Bronchial epithelial cell (primary cell): Measurements from ENCODE around the gene STYX. TPM values are rescaled to one million over a fixed set of nuclear protein-coding genes. Genes with fewer than 3 reads are reported as not detected.
"Not testable (repeated sequence)": the region's sequence is repeated elsewhere in the genome, so short reads cannot be mapped to it uniquely, and the experiment has no call there.

Experiments
- DNase-seq: peaks from one replicate; pipeline ENCODE4 v3.0.0-alpha.2; 2010; ENCODE audit warnings: low read depth
- FAIRE-seq: peaks from 2 replicates; lab custom pipeline; 2011; peaks lifted over from hg19 to GRCh38; lab: Jason Lieb, UNC
- H3K27me3 ChIP-seq: 2 replicates; pipeline ENCODE4 v1.5.1; 2011; ENCODE audit warnings: low read length; ENCODE audit not compliant: control insufficient read depth, insufficient read depth
- H3K36me3 ChIP-seq: 2 replicates; pipeline ENCODE4 v1.5.1; 2011; ENCODE audit warnings: low read length; ENCODE audit not compliant: control insufficient read depth, insufficient read depth
- H3K4me3 ChIP-seq: 2 replicates; pipeline ENCODE4 v1.5.1; 2011; ENCODE audit warnings: mild to moderate bottlenecking, low read depth, low read length, control low read depth
- total RNA-seq: library from RNA; depleted of rRNA; stranded (reverse); fragments of >200 nt; gene quantifications from 2 replicates; pipeline ENCODE4 v1.2.1, GENCODE V29; 2014
- TF ChIP-seq, protein P1 (sequence below): IDR thresholded peaks from 2 replicates; pipeline ENCODE4 v1.5.1; 2011; ENCODE audit warnings: mild to moderate bottlenecking, moderate library complexity, low read length, control low read depth, inconsistent platforms; ENCODE audit not compliant: insufficient read depth, severe bottlenecking

STYX gene
- total RNA-seq, 1 donor from 2014 or later, result 12.6 TPM

GRCh38 chr14:52748647-52749292, 18.8 kb downstream of the STYX start:
- no peak for DNase-seq
- H3K36me3 ChIP-seq, result peaks cover 2% of the 10 kb centered on the region

GRCh38 chr14:52755607-52756316, 25.8 kb downstream of the STYX start:
- Histone ChIP-seq H3K27me3 (no peaks in the 10 kb centered on the region), H3K36me3 (no peaks in the 10 kb centered on the region), H3K4me3 (no peak overlapping the region)
- DNase-seq (no peak), FAIRE-seq (no peak)
- TF ChIP-seq, protein P1, sequence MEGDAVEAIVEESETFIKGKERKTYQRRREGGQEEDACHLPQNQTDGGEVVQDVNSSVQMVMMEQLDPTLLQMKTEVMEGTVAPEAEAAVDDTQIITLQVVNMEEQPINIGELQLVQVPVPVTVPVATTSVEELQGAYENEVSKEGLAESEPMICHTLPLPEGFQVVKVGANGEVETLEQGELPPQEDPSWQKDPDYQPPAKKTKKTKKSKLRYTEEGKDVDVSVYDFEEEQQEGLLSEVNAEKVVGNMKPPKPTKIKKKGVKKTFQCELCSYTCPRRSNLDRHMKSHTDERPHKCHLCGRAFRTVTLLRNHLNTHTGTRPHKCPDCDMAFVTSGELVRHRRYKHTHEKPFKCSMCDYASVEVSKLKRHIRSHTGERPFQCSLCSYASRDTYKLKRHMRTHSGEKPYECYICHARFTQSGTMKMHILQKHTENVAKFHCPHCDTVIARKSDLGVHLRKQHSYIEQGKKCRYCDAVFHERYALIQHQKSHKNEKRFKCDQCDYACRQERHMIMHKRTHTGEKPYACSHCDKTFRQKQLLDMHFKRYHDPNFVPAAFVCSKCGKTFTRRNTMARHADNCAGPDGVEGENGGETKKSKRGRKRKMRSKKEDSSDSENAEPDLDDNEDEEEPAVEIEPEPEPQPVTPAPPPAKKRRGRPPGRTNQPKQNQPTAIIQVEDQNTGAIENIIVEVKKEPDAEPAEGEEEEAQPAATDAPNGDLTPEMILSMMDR, result no peak

More at GRCh38 chr14:52748647-52749292, 18.8 kb downstream of the STYX start:
- TF ChIP-seq, protein P1, result no peak
- no peak for FAIRE-seq
- Histone ChIP-seq H3K27me3 (no peaks in the 10 kb centered on the region), H3K4me3 (no peak overlapping the region)

GRCh38 chr14:52759145-52759544, 29.2 kb downstream of the STYX start:
- no peak overlapping the region for H3K4me3 ChIP-seq
- no peak for FAIRE-seq
- H3K27me3 ChIP-seq, result no peaks in the 10 kb centered on the region
- no peaks in the 10 kb centered on the region for H3K36me3 ChIP-seq
- TF ChIP-seq, protein P1, result no peak
- no peak for DNase-seq

DNA sequence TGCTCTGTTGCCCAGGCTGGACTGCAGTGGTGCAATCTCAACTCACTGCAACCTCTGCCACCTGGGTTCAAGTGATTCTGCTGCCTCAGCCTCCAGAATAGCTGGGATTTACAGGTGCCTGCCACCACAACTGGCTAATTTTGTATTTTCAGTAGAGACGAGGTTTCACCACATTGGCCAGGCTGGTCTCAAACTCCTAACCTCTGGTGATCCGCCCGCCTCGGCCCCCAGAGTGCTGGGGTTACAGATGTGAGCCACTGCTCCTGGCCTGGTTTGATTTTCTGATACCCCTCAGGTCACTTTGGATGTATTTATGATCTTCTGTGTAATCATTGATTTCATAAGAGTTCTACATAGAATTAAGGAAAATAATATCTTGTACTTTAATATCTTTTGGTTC, 33.0 kb downstream of the STYX start:
- not testable (repeated sequence) for H3K4me3 ChIP-seq, H3K27me3 ChIP-seq, FAIRE-seq, H3K36me3 ChIP-seq, DNase-seq

DNA sequence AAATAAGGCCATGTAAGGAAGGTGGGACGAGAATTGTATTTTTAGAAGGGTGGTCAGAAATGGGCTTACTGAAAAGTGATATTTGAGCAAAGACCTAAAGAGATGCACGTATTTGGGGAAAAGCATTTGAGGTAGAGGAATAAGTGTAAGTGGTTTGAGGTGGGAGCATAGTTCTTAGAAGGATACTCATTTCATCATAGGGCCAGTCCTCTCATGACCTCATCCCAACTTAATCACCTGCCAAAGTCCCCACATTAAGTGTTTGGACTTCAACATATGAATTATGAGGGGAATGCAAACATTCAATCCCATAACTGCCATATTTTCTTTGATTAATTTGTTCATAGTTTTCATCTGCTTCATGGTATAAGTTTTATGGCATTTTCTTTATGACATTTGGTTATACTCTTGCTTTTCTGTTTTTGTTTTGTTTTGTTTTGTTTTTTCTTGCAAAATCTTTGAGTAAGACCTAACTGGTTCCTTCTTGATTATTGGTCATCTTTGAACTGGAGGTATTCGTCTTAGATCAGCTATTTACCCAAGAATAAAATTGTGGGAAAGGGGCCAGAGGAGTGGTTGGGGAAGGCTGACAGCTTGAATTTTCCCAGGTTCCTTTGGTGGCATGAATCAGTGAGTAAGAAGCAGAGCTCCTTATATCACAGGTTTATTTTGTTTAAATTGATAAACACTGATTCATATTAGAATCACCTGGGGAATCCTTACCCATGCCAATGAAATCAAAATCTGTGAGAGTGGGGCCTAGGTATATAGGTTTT, 37.3 kb downstream of the STYX start:
- H3K4me3 ChIP-seq, result no peak overlapping the region
- FAIRE-seq, result no peak
- H3K27me3 ChIP-seq, result no peaks in the 10 kb centered on the region
- peaks cover 7% of the 10 kb centered on the region for H3K36me3 ChIP-seq
- peak; percentile 59 for DNase-seq
- TF ChIP-seq, protein P1, result no peak

DNA sequence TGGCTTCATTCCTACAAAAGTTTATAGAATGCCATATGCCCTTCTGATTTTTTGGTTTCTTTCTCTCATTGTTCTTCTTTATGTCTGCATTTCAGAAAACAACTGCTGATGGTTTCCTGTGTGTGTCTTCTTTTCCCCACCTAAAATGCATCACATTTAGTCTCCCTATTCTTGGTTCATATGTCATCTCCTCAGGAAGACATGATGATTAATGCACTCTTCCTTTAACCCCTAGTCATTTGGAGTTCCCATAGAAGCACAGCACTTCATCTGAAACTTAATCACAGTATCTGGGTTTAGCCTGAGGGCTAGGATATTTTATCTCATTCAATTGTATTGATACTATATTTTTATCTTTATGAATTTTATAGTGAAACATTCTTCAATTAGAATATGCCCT, 39.9 kb downstream of the STYX start:
- no peak for FAIRE-seq
- peaks cover 7% of the 10 kb centered on the region for H3K36me3 ChIP-seq

More for the DNA sequence above, 39.9 kb downstream of the STYX start:
- Histone ChIP-seq H3K4me3 (no peak overlapping the region), H3K27me3 (no peaks in the 10 kb centered on the region)
- peak; percentile 46 for DNase-seq
- TF ChIP-seq, protein P1, result no peak
